Heart left ventricle (tissue), 13 donors: ENCODE results near the gene TGFBR3.

Experiments used
- POLR2A ChIP-seq, 2 donors: fragments of 450-650 bp; IDR thresholded peaks; one replicate each; pipeline ENCODE4 v1.6.1; 2017; ENCODE audit warnings: antibody characterized with exemption in 2 of 2, mild to moderate bottlenecking in 2 of 2, moderate library complexity in 2 of 2
- TF ChIP-seq, protein P1 (sequence below), 12 donors: fragments of 200-600 bp; sonication (generic) in 4 of 12; IDR thresholded peaks; one replicate each; pipeline versions ENCODE4 v1.5.0 to v1.8.0; 2018 to 2022; ENCODE audit warnings: antibody characterized with exemption in 12 of 12, mild to moderate bottlenecking in 5 of 12
- donor health status: ischemic (EF 13 %, LVEDD 7.1; RV severe dilation, severe dysfunction).
- donor health status: DM: no; HTN: yes; CAD: no.
- donor health status: DM: no; HTN: no; CAD: no.
- donor health status: ischemic (EF 25% LVEDD 6.9; RV normal size, moderate dysfunction).
- donor health status: ischemic (EF 25% LVEDD 5.7; RV mildly dilated, moderate dysfunction).
- donor health status: ischemic (EF 35%, LVEDD 5.7; RV mildly dilated, moderate dysfunction).
- donor health status: nonischemic (EF 11% LVEDD 7.7; RV severe dilation, severe dysfunction).
- donor health status: DM: yes; HTN: yes; CAD: no.
- donor health status: PGD.
- donor health status: ischemic (EF 29% LVEDD 5.4; RV normal size, mild dysfunction).
- donor health status: nonischemic (EF 23%, LVEDD 6.1; RV moderate dilation, normal function).

DNA sequence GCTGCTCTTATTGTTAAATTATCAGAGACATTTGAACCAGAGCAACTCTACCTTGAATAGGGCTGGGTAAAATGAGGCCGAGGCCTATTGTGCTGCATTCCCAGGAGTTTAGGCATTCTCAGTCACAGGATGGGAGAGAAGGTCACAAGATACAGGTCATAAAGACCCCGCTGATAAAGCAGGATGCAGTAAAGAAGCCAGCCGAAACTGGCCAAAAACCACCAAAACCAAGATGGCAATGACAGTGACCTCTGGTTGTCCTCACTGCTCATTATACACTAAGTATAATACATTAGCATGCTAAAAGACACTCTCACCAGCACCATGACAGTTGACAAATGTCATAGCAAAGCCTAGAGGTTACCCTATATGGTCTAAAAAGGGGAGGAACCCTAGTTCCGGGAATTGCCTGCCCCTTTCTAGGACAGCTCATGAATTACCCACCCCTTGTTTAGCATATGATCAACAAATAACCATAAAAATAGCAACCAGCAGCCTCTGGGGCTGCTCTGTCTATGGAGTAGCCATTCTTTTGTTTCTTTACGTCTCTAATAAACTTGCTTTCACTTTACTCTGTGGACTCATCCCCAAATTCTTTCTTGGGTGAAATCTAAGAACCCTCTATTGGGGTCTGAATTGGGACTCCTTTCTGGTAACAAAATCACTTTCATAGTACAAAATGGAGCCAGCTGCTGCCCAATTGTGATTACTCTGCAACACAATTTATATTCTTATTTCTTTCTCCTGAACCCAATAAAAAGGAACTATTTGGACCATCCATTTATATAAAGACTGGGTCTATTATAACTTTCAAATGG lies 179.6 kb downstream of the TGFBR3 start:
- TF ChIP-seq, protein P1, sequence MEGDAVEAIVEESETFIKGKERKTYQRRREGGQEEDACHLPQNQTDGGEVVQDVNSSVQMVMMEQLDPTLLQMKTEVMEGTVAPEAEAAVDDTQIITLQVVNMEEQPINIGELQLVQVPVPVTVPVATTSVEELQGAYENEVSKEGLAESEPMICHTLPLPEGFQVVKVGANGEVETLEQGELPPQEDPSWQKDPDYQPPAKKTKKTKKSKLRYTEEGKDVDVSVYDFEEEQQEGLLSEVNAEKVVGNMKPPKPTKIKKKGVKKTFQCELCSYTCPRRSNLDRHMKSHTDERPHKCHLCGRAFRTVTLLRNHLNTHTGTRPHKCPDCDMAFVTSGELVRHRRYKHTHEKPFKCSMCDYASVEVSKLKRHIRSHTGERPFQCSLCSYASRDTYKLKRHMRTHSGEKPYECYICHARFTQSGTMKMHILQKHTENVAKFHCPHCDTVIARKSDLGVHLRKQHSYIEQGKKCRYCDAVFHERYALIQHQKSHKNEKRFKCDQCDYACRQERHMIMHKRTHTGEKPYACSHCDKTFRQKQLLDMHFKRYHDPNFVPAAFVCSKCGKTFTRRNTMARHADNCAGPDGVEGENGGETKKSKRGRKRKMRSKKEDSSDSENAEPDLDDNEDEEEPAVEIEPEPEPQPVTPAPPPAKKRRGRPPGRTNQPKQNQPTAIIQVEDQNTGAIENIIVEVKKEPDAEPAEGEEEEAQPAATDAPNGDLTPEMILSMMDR (IDR thresholded peaks at IDR 0.05), result no peak
- no peak for TF ChIP-seq POLR2A (IDR thresholded peaks at IDR 0.05)
